GM21737 (cell line): Measurements from ENCODE around the gene GTF3C5.
"Not testable (repeated sequence)": the region's sequence is repeated elsewhere in the genome, so short reads cannot be mapped to it uniquely, and the experiment has no call there.

Source experiments
- ATAC-seq: cut with Tn5 transposase; IDR thresholded peaks from one replicate; pipeline ENCODE4 v1.9.1; 2021; ENCODE audit warnings: mild to moderate bottlenecking, moderate library complexity; ENCODE audit not compliant: unreplicated experiment

Gene GTF3C5

DNA sequence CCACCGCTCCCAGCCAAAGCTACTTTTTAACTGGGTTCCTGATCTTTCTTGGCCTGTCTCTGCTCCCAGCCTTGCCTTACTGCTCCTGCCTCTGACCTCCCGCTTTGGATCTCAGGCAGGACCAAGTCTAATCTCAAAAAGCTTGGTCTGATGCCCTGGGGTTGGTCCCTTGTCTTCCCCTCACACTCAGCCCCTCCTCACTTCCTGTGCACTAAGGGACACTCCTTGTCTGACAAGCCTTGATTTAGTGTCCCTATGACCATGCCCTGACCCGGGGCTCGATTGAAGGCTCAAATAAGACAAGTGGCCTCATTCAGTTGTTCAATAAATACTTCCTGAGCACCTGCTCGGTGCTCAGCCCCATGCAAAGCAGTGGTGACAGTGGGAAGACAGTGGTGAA is 3.7 kb upstream of the GTF3C5 start:
- ATAC-seq: no peak

- no peak for ATAC-seq
These were observed 2.6 kb upstream of the GTF3C5 start for GRCh38 chr9:133028221-133028620.

- no peak for ATAC-seq
These were observed 842 bp upstream of the GTF3C5 start for GRCh38 chr9:133029994-133030316.

DNA sequence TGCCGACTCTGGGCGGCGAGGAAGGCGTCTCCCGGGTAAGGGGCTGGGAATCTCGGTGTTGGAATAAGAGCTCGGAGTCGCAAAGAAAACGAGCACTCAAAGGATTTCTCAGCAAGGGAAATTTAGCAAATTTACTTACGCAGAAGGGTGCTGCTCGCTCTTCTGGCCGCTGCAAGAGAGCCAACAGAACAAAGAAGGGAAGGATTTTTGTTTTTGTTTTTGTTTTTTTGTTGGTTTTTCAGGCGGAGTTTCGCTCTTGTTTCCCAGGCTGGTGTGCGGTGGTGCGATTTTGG is 279 bp downstream of the GTF3C5 start:
- ATAC-seq: no peak

- ATAC-seq: no peak
These were observed 707 bp downstream of the GTF3C5 start for GRCh38 chr9:133031496-133031911.

DNA sequence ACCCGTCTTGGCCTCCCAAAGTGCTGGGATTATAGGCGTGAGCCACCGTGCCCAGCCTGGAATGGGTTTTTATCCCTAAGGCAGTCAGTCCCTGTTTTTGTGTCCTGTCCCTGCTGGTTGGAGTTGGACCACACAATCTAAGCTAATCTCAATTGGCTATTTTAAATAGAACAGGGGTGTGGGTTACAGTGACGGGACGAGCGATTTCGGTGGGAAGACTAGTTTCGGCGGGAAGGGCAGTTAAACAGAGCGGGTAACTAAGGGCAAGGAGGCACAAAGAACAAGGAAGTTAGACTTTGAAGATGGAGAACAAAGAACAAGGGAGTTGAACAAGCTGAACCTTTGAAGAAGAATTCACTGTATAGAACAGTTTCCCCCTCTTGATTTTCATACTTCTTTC is 1.4 kb downstream of the GTF3C5 start:
- no peak for ATAC-seq

GRCh38 chr9:133035669-133036068 is 4.9 kb downstream of the GTF3C5 start:
- no peak for ATAC-seq

GRCh38 chr9:133037775-133038515 is 7.1 kb downstream of the GTF3C5 start:
- ATAC-seq: no peak

DNA sequence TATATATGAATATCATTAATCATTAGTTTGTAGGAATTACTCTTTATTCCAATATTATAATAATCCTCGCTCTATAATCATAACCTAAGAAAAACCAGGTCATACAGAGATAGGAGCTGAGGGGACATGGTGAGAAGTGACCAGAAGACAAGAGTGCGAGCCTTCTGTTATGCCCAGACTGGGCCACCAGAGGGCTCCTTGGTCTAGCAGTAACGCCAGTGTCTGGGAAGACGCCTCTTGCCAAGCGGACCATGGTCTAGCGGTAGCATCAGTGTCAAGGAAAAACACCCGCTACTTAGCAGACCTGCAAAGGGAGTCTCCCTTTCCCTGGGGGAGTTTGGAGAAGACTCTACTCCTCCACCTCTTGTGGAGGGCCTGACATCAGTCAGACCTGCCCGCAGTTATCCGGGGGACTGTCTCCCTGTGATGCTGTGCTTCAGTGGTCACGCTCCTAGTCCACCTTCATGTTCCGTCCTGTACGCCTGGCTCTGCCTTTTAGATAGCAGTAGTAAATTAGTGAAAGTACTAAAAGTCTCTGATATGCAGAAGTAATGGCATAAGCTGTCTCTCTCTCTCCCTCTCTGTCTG is 10.2 kb downstream of the GTF3C5 start:
- ATAC-seq: not testable (repeated sequence)

DNA sequence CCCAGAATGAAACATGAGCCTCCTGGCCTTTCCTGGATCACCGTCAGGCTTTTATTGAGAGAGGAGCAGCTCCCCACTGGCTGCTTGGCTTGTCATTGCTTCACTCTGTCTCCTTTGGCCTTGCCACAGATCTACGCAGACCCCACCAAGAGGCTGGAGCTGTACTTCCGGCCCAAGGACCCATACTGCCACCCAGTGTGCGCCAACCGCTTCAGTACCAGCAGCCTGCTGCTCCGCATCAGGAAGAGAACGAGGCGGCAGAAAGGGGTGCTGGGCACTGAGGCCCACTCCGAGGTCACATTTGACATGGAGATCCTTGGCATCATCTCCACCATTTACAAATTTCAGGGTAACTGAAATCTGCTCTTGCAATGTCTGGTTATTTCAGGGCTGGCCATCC is 11.2 kb downstream of the GTF3C5 start:
- ATAC-seq: no peak

- no peak for ATAC-seq
These were observed 11.9 kb downstream of the GTF3C5 start for GRCh38 chr9:133042676-133043075.

DNA sequence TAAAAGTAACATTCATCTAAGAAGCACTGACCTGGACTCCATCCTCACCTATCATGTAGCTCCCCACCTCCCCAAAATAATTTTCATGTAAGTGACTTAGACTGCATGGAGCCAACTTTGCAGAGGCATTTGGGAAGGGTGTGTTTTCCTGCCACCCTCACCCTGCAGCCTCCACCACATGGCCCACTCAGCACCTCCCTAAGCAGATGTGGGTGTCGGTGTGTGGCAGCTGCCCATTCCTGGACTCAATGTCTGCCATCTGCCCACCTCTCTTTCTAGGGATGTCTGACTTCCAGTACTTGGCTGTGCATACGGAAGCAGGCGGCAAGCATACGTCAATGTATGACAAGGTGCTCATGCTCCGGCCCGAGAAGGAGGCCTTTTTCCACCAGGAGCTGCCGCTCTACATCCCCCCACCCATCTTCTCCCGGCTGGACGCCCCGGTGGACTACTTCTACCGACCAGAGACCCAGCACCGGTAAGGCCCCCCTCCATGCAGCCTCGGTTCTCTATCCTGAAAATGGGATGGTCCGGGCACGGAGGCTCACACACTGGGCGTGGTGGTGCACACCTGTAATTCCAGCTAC is 12.7 kb downstream of the GTF3C5 start:
- ATAC-seq: no peak

DNA sequence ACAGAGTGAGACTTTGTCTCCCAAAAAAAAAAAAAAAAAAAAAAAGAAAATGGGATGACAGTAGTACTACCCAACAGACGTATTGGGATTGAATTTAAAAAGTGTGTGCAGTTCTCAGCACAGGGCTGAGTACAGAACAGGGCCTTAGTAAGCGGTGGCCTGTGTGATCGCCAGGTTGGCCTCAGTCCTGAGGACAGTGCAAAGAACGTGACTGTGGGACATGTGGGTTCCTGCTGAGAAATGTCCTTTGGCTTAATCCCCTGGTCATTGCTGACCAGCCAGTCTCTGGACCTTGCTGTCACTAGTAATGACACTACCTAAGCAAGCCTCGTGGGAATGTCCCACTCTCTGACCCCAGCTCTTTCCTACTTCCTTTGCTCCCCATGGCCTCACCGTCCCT is 13.3 kb downstream of the GTF3C5 start:
- no peak for ATAC-seq

DNA sequence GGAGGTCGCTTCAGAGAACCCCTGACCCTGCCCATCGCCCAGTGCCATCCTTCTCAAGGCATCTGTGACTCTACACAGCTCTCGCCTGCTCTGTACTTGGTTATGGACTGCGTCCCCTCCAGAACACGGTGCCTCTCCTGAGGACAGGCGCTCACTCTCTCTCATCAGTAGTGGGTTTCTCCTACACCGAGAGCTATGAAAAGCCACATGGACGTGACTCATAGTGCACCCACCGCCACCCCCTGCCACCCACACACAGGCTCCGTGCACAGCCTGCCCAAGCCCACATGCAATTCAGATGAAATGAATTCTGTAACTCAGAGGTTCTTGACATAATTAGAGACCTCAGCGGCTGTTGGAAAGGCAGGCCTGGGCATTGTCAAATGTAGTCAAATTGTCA is 13.9 kb downstream of the GTF3C5 start:
- ATAC-seq: no peak

DNA sequence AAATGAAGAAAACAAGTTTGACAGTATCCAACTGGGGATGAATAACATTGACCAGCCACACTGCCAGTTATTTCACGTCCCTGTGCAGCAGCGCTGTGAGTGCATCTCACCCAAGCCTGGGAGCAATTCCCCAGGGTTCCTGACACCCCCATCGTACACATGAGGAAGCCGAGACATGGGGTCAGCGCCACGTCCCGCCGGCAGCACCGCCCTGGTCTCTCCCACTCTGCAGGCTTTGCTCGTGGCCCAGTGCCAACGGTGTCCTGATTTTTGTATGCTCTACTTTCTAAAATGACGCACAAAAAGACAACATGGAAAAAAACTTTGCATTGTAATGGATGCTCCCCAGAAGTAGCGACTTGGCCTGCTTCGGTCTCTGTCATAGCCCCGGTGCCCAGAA is 14.3 kb downstream of the GTF3C5 start:
- ATAC-seq: no peak

GRCh38 chr9:133046196-133046899 is 15.6 kb downstream of the GTF3C5 start:
- no peak for ATAC-seq

DNA sequence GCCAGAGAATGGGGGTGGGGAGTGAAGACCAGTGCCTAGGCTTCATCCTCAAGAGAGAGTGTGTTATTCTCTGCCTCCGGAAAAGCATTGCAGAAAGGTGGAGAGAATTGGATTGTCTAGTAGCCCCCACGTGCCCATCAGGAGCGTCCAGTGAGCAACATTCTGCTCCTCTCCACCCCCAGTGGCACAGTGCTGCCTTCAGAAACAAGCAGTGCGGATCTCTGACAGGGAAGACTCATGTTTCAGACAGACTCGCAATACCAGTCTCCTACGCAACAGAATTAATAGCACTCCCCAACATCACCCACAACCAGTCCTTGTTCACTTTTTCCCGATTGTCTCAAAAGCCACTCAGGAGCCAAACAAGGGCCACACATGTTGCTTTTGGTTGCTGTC is 16.1 kb downstream of the GTF3C5 start:
- no peak for ATAC-seq

GRCh38 chr9:133048595-133048994 is 17.8 kb downstream of the GTF3C5 start:
- no peak for ATAC-seq

GRCh38 chr9:133049043-133049442 is 18.2 kb downstream of the GTF3C5 start:
- ATAC-seq: no peak

DNA sequence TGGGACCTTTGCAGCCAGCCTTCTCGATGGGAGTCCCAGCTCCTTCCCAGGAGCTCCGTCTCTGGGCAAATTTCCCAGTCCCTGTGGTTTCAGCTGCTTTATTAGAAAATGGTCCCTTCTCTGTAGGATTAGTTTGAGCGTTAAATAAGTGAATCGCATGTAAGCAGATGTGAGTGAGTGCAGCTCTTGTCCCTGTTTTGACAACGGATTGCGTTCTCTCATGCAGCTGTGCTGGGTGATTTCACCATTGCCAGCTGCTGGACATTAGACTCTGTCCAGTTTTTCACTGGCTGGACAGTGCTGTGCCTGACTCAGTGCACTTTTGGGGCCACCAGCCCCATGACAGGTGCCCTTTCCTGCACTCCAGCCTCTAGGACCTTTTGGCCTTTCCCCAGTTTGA is 19.3 kb downstream of the GTF3C5 start:
- ATAC-seq: no peak

- no peak for ATAC-seq
These were observed 20.0 kb downstream of the GTF3C5 start for GRCh38 chr9:133050781-133051180.

GRCh38 chr9:133051281-133051900 is 20.6 kb downstream of the GTF3C5 start:
- ATAC-seq: no peak
